ENCODE data around the gene PNMA8C.

GRCh38 chr19:46429999-46430398 lies 1.3 kb upstream of the PNMA8C start:
- TF ChIP-seq ZNF335 (tag by site-specific recombination; conservative IDR thresholded peaks at IDR 0.05) (no peak), IKZF3 (tag by site-specific recombination; IDR thresholded peaks at IDR 0.05) (no peak), ZBTB49 (tag by site-specific recombination; IDR thresholded peaks at IDR 0.05; ENCODE audit: low read depth) (no peak), CTCF (tag by site-specific recombination; IDR thresholded peaks at IDR 0.05) (no peak), ZNF138 (tag by site-specific recombination; IDR thresholded peaks at IDR 0.05; ENCODE audit: borderline replicate concordance) (no peak), ZEB2 (tag by site-specific recombination; IDR thresholded peaks at IDR 0.05) (no peak), REST (tag by site-specific recombination; IDR thresholded peaks at IDR 0.05) (no peak), ZNF843 (tag by site-specific recombination; IDR thresholded peaks at IDR 0.05) (no peak)

Data from HEK293 (cell line).